ENCODE results near the gene GPR137C. TPM values are rescaled to one million over a fixed set of nuclear protein-coding genes. Genes with fewer than 3 reads are reported as not detected.
"Not testable (repeated sequence)": the region's sequence is repeated elsewhere in the genome, so short reads cannot be mapped to it uniquely, and the experiment has no call there.

The GPR137C gene
- total RNA-seq, 2 experiments from 2014 or later, result 0.45 to 0.47 TPM

DNA sequence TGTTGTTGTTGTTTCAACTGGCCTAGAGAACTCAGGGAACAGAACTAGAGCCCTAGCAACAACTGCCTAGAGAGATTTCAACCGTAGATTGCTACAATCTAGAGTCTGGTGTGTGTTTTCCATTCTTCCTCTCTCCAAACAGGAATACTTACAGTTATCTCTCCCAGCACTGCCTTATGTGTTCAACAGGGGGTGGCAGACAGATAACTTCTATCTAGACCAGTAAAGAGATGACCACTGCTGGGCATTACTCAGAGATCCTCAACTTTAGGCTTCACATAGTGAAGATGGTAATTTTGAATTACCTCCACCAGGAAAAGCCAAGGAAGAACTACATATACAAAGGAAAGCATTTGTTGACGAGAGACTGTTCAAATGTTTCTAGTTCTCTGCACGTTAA is 5.1 kb upstream of the GPR137C start:
- Mint-ChIP-seq H3K9me3 (no peaks in the 10 kb centered on the region), H3K27me3 (no peaks in the 10 kb centered on the region), H3K4me1 (peaks cover 21% of the 10 kb centered on the region), H3K36me3 (peaks cover 11% of the 10 kb centered on the region), H3K4me3 (no peak overlapping the region), H3K27ac (no peak overlapping the region)
- POLR2A ChIA-PET, result no interaction called here
- no peak for DNase-seq
- ATAC-seq (ENCODE audit: low read depth), result no peak

- DNase-seq (no peak), ATAC-seq (ENCODE audit: low read depth) (no peak)
- H3K4me3 Mint-ChIP-seq, result peak overlapping the region; percentile 90
- peak overlapping the region; percentile 85 for H3K27ac Mint-ChIP-seq
- peaks cover 24% of the 10 kb centered on the region for H3K4me1 Mint-ChIP-seq
- H3K9me3 Mint-ChIP-seq, result no peaks in the 10 kb centered on the region
- H3K36me3 Mint-ChIP-seq, result peaks cover 6% of the 10 kb centered on the region
- H3K27me3 Mint-ChIP-seq, result peaks cover 10% of the 10 kb centered on the region
- POLR2A ChIA-PET, result interaction anchor here (0.6 to 2.1 kb wide), 2 partner anchors 16 to 145 kb away, joined by 5 to 14 read pairs; partner anchors contain the start of gene ERO1A
Measured at GRCh38 chr14:52550661-52551060, 2.0 kb upstream of the GPR137C start.

DNA sequence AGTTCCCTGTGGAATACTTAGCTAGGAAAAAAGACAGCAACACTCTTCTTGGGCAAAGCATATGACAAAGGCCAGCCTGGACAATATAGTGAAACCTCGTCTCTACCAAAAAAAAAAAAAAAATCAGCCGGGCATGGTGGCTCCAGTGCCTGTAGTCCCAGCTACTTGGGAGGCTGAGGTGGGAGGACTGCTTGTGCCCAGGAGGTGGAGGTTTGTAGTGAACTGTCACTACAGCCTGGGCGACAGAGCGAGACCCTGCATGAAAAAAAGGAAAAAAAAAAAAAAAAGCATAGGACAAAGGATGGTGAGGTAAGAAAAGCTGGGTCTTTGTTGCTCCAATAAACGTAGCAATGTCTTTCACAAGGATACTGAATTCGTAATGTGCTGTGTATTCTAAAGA is 1.4 kb upstream of the GPR137C start:
- H3K9me3 Mint-ChIP-seq, result no peaks in the 10 kb centered on the region
- H3K4me3 Mint-ChIP-seq, result peak overlapping the region; percentile 90
- H3K4me1 Mint-ChIP-seq, result peaks cover 24% of the 10 kb centered on the region
- peaks cover 6% of the 10 kb centered on the region for H3K36me3 Mint-ChIP-seq
- ATAC-seq (ENCODE audit: low read depth) (no peak), DNase-seq (no peak)
- peak overlapping the region; percentile 85 for H3K27ac Mint-ChIP-seq
- peaks cover 16% of the 10 kb centered on the region for H3K27me3 Mint-ChIP-seq
- POLR2A ChIA-PET, result interaction anchor here (0.6 to 2.1 kb wide), 10 partner anchors 8 to 251 kb away, joined by 3 to 14 read pairs (median 4); partner anchors contain the start of genes ERO1A and GNPNAT1

DNA sequence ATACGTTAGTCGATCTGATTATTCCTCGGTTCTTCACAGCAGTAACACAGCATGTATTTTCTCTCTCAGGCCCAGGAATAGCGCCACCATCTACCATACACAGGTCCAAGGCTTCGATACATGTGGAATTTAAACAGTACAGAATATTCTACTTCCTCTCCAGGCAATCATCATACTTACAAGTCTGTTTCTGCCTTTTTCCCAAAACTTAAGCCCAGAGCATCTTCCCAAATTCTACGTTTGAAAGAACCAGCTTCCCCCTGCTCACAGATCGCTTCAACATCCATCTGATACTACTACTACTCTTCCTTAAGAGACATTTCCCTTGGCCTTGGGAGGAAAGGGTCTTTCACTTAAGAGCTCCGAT is 957 bp upstream of the GPR137C start:
- Mint-ChIP-seq H3K27ac (peak overlapping the region; percentile 85), H3K9me3 (no peaks in the 10 kb centered on the region), H3K4me3 (peak overlapping the region; percentile 90), H3K36me3 (peaks cover 8% of the 10 kb centered on the region), H3K27me3 (peaks cover 20% of the 10 kb centered on the region), H3K4me1 (peaks cover 26% of the 10 kb centered on the region)
- POLR2A ChIA-PET, result interaction anchor here (0.6 to 2.1 kb wide), 14 partner anchors 9 to 252 kb away, joined by 3 to 14 read pairs (median 4); partner anchors contain the start of genes ERO1A, GNPNAT1 and PTGER2
- ATAC-seq (ENCODE audit: low read depth), result no peak
- DNase-seq, result no peak

DNA sequence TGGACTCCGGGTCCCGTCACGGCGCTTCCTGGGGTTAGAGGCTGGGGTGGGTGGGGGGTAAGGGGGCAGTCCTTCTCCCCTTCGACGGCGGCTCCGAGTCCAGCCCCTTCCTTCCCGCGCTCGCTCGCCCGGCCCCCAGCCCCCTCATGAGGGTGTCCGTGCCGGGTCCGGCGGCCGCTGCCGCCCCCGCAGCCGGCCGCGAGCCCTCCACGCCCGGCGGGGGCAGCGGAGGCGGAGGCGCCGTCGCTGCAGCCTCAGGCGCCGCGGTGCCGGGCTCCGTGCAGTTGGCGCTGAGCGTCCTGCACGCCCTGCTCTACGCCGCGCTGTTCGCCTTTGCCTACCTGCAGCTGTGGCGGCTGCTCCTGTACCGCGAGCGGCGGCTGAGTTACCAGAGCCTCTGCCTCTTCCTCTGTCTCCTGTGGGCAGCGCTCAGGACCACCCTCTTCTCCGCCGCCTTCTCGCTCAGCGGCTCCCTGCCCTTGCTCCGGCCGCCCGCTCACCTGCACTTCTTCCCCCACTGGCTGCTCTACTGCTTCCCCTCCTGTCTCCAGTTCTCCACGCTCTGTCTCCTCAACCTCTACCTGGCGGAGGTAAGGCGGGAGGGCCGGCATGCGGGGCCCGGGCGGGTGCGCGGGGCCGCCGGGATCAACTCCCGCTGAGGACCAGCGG is 500 bp downstream of the GPR137C start:
- no peaks in the 10 kb centered on the region for H3K9me3 Mint-ChIP-seq
- DNase-seq (peak; percentile 74), ATAC-seq (ENCODE audit: low read depth) (peak; percentile 25)
- peaks cover 24% of the 10 kb centered on the region for H3K4me1 Mint-ChIP-seq
- H3K36me3 Mint-ChIP-seq, result peaks cover 4% of the 10 kb centered on the region
- peak overlapping the region; percentile 87 for H3K27ac Mint-ChIP-seq
- peak overlapping the region; percentile 95 for H3K4me3 Mint-ChIP-seq
- POLR2A ChIA-PET, result interaction anchor here (0.6 to 2.1 kb wide), 16 partner anchors 10 to 239 kb away, joined by 3 to 14 read pairs (median 3); partner anchors contain the start of genes ERO1A, GNPNAT1, PTGER2 and STYX
- H3K27me3 Mint-ChIP-seq, result peaks cover 33% of the 10 kb centered on the region

- H3K9me3 Mint-ChIP-seq, result no peaks in the 10 kb centered on the region
- H3K4me1 Mint-ChIP-seq, result peaks cover 24% of the 10 kb centered on the region
- peak; percentile 78 for DNase-seq
- H3K36me3 Mint-ChIP-seq, result peaks cover 5% of the 10 kb centered on the region
- POLR2A ChIA-PET, result interaction anchor here (0.8 to 1.0 kb wide), 2 partner anchors 188 to 235 kb away, joined by 3 read pairs; no protein-coding TSS in a partner anchor
- H3K27ac Mint-ChIP-seq, result peak overlapping the region; percentile 87
- H3K27me3 Mint-ChIP-seq, result peaks cover 37% of the 10 kb centered on the region
- peak overlapping the region; percentile 95 for H3K4me3 Mint-ChIP-seq
- ATAC-seq (ENCODE audit: low read depth), result no peak
Measured at GRCh38 chr14:52553671-52554575, 1.3 kb downstream of the GPR137C start.

GRCh38 chr14:52558688-52559087 is 6.1 kb downstream of the GPR137C start:
- H3K4me1 Mint-ChIP-seq, result peaks cover 6% of the 10 kb centered on the region
- no peak overlapping the region for H3K4me3 Mint-ChIP-seq
- no peak overlapping the region for H3K27ac Mint-ChIP-seq
- no peaks in the 10 kb centered on the region for H3K9me3 Mint-ChIP-seq
- DNase-seq (no peak), ATAC-seq (ENCODE audit: low read depth) (no peak)
- H3K27me3 Mint-ChIP-seq, result peaks cover 53% of the 10 kb centered on the region
- H3K36me3 Mint-ChIP-seq, result peaks cover 3% of the 10 kb centered on the region
- POLR2A ChIA-PET, result no interaction called here

DNA sequence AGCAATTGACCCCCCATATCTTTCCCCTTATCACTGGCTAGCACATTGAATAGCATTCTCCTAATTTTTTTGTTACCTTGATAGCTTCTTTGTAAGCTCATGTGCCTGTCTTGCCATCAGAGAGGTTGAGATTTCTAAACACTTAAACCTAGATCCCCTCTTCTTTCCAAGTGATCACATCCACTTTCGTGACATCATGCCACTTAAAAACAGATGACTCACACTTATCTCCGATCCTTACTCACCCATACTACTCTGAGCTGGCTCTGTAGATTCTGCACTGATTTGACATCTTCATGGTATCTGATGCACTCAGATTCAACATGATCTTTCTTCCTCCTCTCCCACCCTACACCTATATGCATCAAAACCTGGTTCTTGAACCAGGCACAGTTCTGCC is 10.5 kb downstream of the GPR137C start:
- peaks cover 1% of the 10 kb centered on the region for H3K36me3 Mint-ChIP-seq
- ATAC-seq (ENCODE audit: low read depth), result no peak
- H3K9me3 Mint-ChIP-seq, result no peaks in the 10 kb centered on the region
- H3K27me3 Mint-ChIP-seq, result peaks cover 32% of the 10 kb centered on the region
- no peak for DNase-seq
- POLR2A ChIA-PET, result no interaction called here
- H3K4me1 Mint-ChIP-seq, result no peaks in the 10 kb centered on the region
- no peak overlapping the region for H3K27ac Mint-ChIP-seq
- H3K4me3 Mint-ChIP-seq, result no peak overlapping the region

DNA sequence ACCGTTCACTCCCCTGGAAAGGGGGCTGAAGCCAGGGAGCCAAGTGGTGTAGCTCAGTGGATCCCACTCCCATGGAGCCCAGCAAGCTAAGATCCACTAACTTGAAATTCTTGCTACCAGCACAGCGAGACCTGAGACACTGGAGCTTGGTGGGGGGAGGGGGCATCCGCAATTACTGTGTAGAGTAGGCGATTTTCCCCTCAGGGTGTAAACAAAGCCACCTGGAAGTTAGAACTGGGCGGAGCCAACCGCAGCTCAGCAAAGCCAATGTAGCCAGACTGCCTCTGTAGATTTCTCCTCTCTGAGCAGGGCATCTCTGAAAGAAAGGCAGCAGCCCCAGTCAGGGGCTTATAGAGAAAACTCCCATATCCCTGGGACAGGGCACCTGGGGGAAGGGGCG is 15.8 kb downstream of the GPR137C start:
- H3K4me1 Mint-ChIP-seq; ATAC-seq (ENCODE audit: low read depth); H3K4me3 Mint-ChIP-seq; DNase-seq; H3K27ac Mint-ChIP-seq; POLR2A ChIA-PET; H3K36me3 Mint-ChIP-seq: not testable (repeated sequence)
- peaks cover 23% of the 10 kb centered on the region for H3K27me3 Mint-ChIP-seq
- H3K9me3 Mint-ChIP-seq, result peaks cover 24% of the 10 kb centered on the region

DNA sequence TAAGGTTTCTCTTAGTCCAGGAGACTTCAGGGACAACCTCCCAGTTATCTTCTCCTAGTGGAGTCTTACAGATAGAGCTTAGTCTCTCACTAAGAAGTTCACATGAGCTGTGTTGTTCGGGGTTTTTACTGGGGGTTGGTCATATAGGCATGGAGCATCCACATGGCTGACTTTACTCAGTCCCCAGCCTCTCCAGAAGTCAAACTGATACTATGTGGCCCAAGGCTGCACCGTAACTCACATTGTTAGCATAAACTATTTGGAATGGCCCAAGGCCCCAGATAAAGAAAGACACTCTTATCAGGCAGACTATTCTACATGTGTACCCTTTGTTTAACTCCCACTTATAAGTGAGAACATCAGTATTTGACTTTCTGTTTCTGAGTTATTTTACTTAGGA is 23.2 kb downstream of the GPR137C start:
- H3K36me3 Mint-ChIP-seq, result peaks cover 3% of the 10 kb centered on the region
- H3K4me1 Mint-ChIP-seq, result no peaks in the 10 kb centered on the region
- peaks cover 21% of the 10 kb centered on the region for H3K9me3 Mint-ChIP-seq
- H3K27me3 Mint-ChIP-seq, result peaks cover 16% of the 10 kb centered on the region
- POLR2A ChIA-PET, result interaction anchor here (0.5 kb wide), 1 partner anchor 20 kb away, joined by 3 read pairs; no protein-coding TSS in a partner anchor
- H3K4me3 Mint-ChIP-seq, result no peak overlapping the region
- DNase-seq (no peak), ATAC-seq (ENCODE audit: low read depth) (no peak)
- H3K27ac Mint-ChIP-seq, result no peak overlapping the region

DNA sequence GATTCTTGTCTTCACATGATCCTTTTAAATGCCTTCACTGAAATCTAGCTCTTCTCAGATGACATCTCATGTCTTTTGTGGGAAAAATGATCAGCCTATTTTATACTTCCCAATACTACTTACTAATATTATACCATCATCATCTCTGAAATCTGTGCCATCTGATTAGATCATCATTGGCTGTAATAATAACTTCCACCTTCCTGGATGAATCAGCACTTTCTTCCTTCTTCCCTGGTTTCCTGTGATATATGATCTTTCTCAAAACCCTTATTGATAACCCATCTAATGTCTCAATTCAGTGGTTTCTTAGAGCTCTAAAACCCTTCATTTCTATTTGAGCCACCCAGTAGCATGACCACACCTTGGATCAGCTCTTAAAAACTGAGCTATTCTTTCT is 30.9 kb downstream of the GPR137C start:
- H3K9me3 Mint-ChIP-seq, result no peaks in the 10 kb centered on the region
- ATAC-seq (ENCODE audit: low read depth) (no peak), DNase-seq (no peak)
- no peak overlapping the region for H3K27ac Mint-ChIP-seq
- H3K36me3 Mint-ChIP-seq, result no peaks in the 10 kb centered on the region
- POLR2A ChIA-PET, result no interaction called here
- no peaks in the 10 kb centered on the region for H3K4me1 Mint-ChIP-seq
- peaks cover 15% of the 10 kb centered on the region for H3K27me3 Mint-ChIP-seq
- H3K4me3 Mint-ChIP-seq, result no peak overlapping the region

GRCh38 chr14:52589646-52590045 is 37.0 kb downstream of the GPR137C start:
- peaks cover 13% of the 10 kb centered on the region for H3K27me3 Mint-ChIP-seq
- H3K36me3 Mint-ChIP-seq, result peaks cover 2% of the 10 kb centered on the region
- POLR2A ChIA-PET, result no interaction called here
- no peak overlapping the region for H3K4me3 Mint-ChIP-seq
- H3K27ac Mint-ChIP-seq, result no peak overlapping the region
- DNase-seq, result no peak
- H3K4me1 Mint-ChIP-seq, result no peaks in the 10 kb centered on the region
- no peak for ATAC-seq (ENCODE audit: low read depth)
- peaks cover 6% of the 10 kb centered on the region for H3K9me3 Mint-ChIP-seq

DNA sequence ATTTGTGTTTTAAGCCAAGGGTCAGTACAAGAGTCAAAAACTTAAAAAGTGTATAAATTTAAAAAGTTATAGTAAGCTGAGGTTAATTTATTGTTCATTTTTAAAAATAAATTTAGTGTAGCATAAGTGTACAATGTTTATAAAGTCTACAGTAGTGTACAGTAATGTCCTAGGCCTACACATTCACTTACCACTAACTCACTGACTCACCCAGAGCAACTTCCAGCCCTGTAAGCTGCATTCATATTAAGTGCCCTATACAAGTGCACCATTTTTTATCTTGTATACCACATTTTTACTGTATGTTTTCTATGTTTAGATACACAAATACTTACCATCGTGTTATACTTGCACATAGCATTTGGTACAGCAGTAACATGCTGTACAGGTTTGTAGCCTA is 37.7 kb downstream of the GPR137C start:
- H3K4me1 Mint-ChIP-seq, result no peaks in the 10 kb centered on the region
- DNase-seq (no peak), ATAC-seq (ENCODE audit: low read depth) (no peak)
- POLR2A ChIA-PET, result no interaction called here
- H3K27ac Mint-ChIP-seq, result no peak overlapping the region
- H3K9me3 Mint-ChIP-seq, result peaks cover 6% of the 10 kb centered on the region
- H3K27me3 Mint-ChIP-seq, result peaks cover 9% of the 10 kb centered on the region
- no peak overlapping the region for H3K4me3 Mint-ChIP-seq
- H3K36me3 Mint-ChIP-seq, result peaks cover 5% of the 10 kb centered on the region

Data from activated naive CD8-positive, alpha-beta T cell treated with anti-CD3 and anti-CD28 coated beads, Interleukin-2, amount 10 ng/mL, durations not matched to agents 7 days and 5 days (primary cell).